Activated CD4-positive, CD25-positive, alpha-beta regulatory T cell treated with anti-CD3 and anti-CD28 coated beads, Interleukin-2, amount 50 U/mL, for 72 hours (primary cell): ENCODE results near the gene PM20D2.

Experiments
- DNase-seq: peaks from one replicate; pipeline ENCODE4 v3.0.0; 2021

The PM20D2 gene

GRCh38 chr6:89209457-89209856 is 63.6 kb downstream of the PM20D2 start:
- DNase-seq = no peak

DNA sequence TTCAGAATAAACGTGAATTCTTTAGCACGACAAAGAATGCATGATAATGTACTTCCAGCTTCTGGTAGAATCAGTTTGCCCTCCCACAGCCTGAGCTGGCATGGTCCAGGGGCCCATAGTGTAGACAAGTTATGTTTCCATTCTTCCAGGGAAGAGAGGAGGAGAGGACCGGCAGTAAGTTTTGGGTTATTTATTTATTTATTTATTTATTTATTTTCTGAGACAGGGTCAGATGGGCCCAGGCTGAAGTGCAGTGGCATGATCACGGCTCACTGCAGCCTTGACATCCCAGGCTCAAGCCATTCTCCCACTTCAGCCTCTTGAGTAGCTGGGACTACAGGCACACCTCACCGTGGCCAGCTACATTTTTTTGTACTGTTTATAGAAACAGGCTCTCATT is 66.6 kb downstream of the PM20D2 start:
- no peak for DNase-seq

DNA sequence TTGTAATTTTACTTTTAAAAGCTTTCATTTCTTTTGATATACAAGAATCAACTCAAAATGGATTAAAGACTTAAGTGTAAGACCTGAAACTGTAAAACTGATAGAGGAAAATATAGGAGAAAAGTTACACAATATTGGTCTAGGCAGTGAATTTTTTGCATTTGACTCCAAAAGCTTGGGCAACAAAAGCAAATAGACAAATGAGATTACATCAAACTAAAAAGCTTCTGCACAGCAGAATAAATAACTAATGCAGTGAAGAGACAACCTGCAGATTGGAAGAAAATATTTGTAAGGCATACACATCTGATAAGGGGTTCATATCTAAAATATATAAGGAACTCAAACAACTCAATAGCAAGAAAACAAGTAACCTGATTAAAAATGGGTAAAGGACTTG is 68.3 kb downstream of the PM20D2 start:
- no peak for DNase-seq
